ENCODE results near the gene TOMM34. TPM values are rescaled to one million over a fixed set of nuclear protein-coding genes. Genes with fewer than 3 reads are reported as not detected.

The TOMM34 gene
- total and polyA plus RNA-seq, 2 experiments from 2014 or later = 63.4 to 63.8 TPM

DNA sequence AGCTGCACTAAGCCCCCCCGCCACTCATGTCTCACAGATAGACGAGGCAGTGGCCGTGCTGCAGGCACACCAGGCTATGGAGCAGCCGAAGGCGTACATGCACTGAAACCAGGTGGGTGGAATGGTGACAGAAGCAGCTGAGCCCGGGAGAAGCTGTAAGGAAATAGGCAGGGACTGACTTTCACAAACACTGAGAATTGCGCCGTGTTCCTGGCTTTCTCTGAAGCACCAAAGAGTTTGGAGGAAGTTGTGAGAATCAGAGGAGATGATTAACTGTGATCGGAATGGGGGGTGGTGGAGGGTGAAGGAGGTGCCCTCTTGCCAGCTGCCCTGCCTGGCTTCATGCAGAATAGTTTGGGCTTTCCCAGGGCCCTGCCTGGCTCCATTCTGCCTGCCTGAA, 21.6 kb downstream of the TOMM34 start:
- Histone ChIP-seq H3K27ac (no peak overlapping the region), H3K9ac (no peak overlapping the region), H4K20me1 (ENCODE audit: insufficient read depth) (no peaks in the 10 kb centered on the region), H3F3A (ENCODE audit: insufficient read depth) (peaks cover 12% of the 10 kb centered on the region), H3K79me2 (ENCODE audit: insufficient read depth) (no peaks in the 10 kb centered on the region), H3K36me3 (ENCODE audit: low read depth) (peaks cover 25% of the 10 kb centered on the region; the same call in 1 of the 2 replicates), H3K9me3 (ENCODE audit: low read depth) (no peaks in the 10 kb centered on the region), H3K4me3 (no peak overlapping the region), H3K9me2 (ENCODE audit: insufficient read depth) (no peaks in the 10 kb centered on the region), H3K27me3 (replicated peaks; ENCODE audit: insufficient read depth) (no peaks in the 10 kb centered on the region), H3K4me2 (ENCODE audit: unreplicated experiment) (no peak overlapping the region), H2AFZ (no peak overlapping the region), H3K4me1 (ENCODE audit: insufficient read depth) (peaks cover 5% of the 10 kb centered on the region; the same call in 1 of the 2 replicates)
- in situ Hi-C loops (cut with MboI) = no loop called here
- TF ChIP-seq EZH2phosphoT487 (IDR thresholded peaks at IDR 0.05; ENCODE audit: insufficient read depth, low read depth) = no peak
- no peak for TF ChIP-seq EZH2 (IDR thresholded peaks at IDR 0.05; ENCODE audit: insufficient read depth, poor library complexity, severe bottlenecking)
- WGBS, 2 experiments (ENCODE audit: low coverage in 1 of 2, low lambda C conversion rate in 2 of 2, missing lambda C conversion rate in 2 of 2) = 92 to 95% methylated on average over 9 of the region's 9 CpGs
- peak; percentile 33 for DNase-seq

DNA sequence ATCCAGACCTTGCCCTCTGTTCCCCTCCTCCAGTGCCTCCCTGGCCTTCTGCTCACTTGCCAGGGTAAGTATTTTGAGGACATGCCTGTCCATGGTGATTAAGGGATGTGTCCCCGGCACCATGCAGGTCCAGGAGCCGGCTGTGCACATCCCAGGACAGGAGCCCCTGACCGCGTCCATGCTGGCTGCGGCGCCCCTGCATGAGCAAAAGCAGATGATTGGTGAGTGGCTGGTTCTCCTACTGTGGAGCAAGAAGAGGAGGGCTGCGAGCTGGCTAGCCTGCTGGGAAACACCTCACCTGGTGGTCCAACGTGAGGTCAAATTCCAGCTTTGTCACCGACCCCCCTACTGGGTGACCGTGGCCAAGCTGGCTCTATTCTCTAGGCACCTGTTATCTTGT, 23.7 kb downstream of the TOMM34 start:
- Histone ChIP-seq H3K4me2 (ENCODE audit: unreplicated experiment) (no peak overlapping the region), H3F3A (ENCODE audit: insufficient read depth) (peaks cover 10% of the 10 kb centered on the region), H3K27me3 (replicated peaks; ENCODE audit: insufficient read depth) (no peaks in the 10 kb centered on the region), H3K4me1 (ENCODE audit: insufficient read depth) (peaks cover 5% of the 10 kb centered on the region; the same call in 1 of the 2 replicates), H3K79me2 (ENCODE audit: insufficient read depth) (no peaks in the 10 kb centered on the region), H2AFZ (no peak overlapping the region), H3K9me3 (ENCODE audit: low read depth) (no peaks in the 10 kb centered on the region), H4K20me1 (ENCODE audit: insufficient read depth) (no peaks in the 10 kb centered on the region), H3K36me3 (ENCODE audit: low read depth) (peaks cover 6% of the 10 kb centered on the region; the same call in 1 of the 2 replicates), H3K9me2 (ENCODE audit: insufficient read depth) (no peaks in the 10 kb centered on the region), H3K27ac (no peak overlapping the region), H3K4me3 (no peak overlapping the region), H3K9ac (no peak overlapping the region)
- WGBS, 2 experiments (ENCODE audit: low coverage in 1 of 2, low lambda C conversion rate in 2 of 2, missing lambda C conversion rate in 2 of 2) = 94 to 96% methylated on average over 10 of the region's 10 CpGs
- no peak for DNase-seq
- TF ChIP-seq EZH2phosphoT487 (IDR thresholded peaks at IDR 0.05; ENCODE audit: insufficient read depth, low read depth) (no peak), EZH2 (IDR thresholded peaks at IDR 0.05; ENCODE audit: insufficient read depth, poor library complexity, severe bottlenecking) (no peak)
- in situ Hi-C loops (cut with MboI) = no loop called here

DNA sequence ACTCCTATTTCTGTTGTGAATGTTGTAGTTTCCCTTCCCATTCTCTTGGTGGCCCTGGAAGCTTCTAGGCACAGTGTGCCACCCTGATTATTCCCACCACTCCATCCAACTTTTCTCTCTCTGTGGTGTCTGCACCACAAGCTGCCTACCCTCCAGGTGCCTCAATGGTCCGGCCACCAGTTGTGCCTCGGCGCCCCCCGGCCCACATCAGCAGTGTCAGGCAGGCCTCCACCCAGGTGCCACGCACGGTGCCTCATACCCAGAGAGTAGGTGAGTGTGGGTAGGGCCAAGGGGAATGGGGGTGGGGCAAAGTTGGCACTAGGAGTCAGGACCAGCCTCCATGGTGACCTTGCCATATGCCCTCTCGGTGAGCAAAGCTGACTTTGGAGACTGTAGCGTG, 27.3 kb downstream of the TOMM34 start:
- TF ChIP-seq EZH2phosphoT487 (IDR thresholded peaks at IDR 0.05; ENCODE audit: insufficient read depth, low read depth) (no peak), EZH2 (IDR thresholded peaks at IDR 0.05; ENCODE audit: insufficient read depth, poor library complexity, severe bottlenecking) (no peak)
- H3K9ac ChIP-seq = no peak overlapping the region
- no peaks in the 10 kb centered on the region for H3K79me2 ChIP-seq (ENCODE audit: insufficient read depth)

DNA sequence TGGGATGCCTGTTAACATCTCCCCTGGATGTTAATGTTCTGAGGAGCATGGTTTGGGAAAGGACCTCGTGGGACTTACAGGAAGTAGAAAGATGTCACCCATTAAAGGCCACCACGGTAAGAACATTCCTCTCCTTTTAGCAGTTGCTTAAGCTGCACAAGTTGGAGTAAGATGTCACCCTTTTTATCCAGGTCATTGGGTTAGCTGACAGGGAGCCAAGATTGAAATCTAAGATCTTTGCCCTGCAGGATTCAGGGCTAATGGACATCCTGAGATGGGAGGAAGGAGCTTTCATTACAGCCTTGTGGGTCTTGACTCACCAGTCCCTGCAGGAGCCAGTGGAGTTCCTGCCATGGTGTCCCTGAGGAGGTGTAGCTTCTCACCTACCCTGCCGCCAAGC, 28.3 kb downstream of the TOMM34 start:
- no peaks in the 10 kb centered on the region for H3K4me1 ChIP-seq (ENCODE audit: insufficient read depth)
- 97 to 98% methylated on average over 3 of the region's 3 CpGs for WGBS, 2 experiments (ENCODE audit: low coverage in 1 of 2, low lambda C conversion rate in 2 of 2, missing lambda C conversion rate in 2 of 2)

More for the DNA sequence above, 27.3 kb downstream of the TOMM34 start:
- H3F3A ChIP-seq (ENCODE audit: insufficient read depth) = no peaks in the 10 kb centered on the region
- H3K36me3 ChIP-seq (ENCODE audit: low read depth) = no peaks in the 10 kb centered on the region; the same call in 1 of the 2 replicates
- H2AFZ ChIP-seq = no peak overlapping the region
- H4K20me1 ChIP-seq (ENCODE audit: insufficient read depth) = no peaks in the 10 kb centered on the region
- no peak overlapping the region for H3K4me3 ChIP-seq
- DNase-seq = no peak
- H3K9me3 ChIP-seq (ENCODE audit: low read depth) = no peaks in the 10 kb centered on the region
- WGBS, 2 experiments (ENCODE audit: low coverage in 1 of 2, low lambda C conversion rate in 2 of 2, missing lambda C conversion rate in 2 of 2) = 96 to 100% methylated on average over 8 of the region's 8 CpGs
- no peak overlapping the region for H3K4me2 ChIP-seq (ENCODE audit: unreplicated experiment)
- H3K27me3 ChIP-seq (replicated peaks; ENCODE audit: insufficient read depth) = no peaks in the 10 kb centered on the region
- H3K27ac ChIP-seq = no peak overlapping the region
- in situ Hi-C loops (cut with MboI) = no loop called here
- H3K4me1 ChIP-seq (ENCODE audit: insufficient read depth) = no peaks in the 10 kb centered on the region
- no peaks in the 10 kb centered on the region for H3K9me2 ChIP-seq (ENCODE audit: insufficient read depth)

More for the DNA sequence above, 28.3 kb downstream of the TOMM34 start:
- Histone ChIP-seq H3K79me2 (ENCODE audit: insufficient read depth) (no peaks in the 10 kb centered on the region), H3F3A (ENCODE audit: insufficient read depth) (no peaks in the 10 kb centered on the region), H3K36me3 (ENCODE audit: low read depth) (no peaks in the 10 kb centered on the region; the same call in 1 of the 2 replicates), H3K27me3 (replicated peaks; ENCODE audit: insufficient read depth) (no peaks in the 10 kb centered on the region), H3K27ac (no peak overlapping the region), H3K4me3 (no peak overlapping the region), H4K20me1 (ENCODE audit: insufficient read depth) (no peaks in the 10 kb centered on the region), H3K9me3 (ENCODE audit: low read depth) (no peaks in the 10 kb centered on the region), H3K4me2 (ENCODE audit: unreplicated experiment) (no peak overlapping the region), H3K9ac (no peak overlapping the region), H3K9me2 (ENCODE audit: insufficient read depth) (no peaks in the 10 kb centered on the region), H2AFZ (no peak overlapping the region)
- TF ChIP-seq EZH2 (IDR thresholded peaks at IDR 0.05; ENCODE audit: insufficient read depth, poor library complexity, severe bottlenecking) (no peak), EZH2phosphoT487 (IDR thresholded peaks at IDR 0.05; ENCODE audit: insufficient read depth, low read depth) (no peak)
- in situ Hi-C loops (cut with MboI) = no loop called here
- DNase-seq = no peak
